RPMI7951 (cell line): Measurements from ENCODE around the gene PLCB1. TPM values are rescaled to one million over a fixed set of nuclear protein-coding genes. Genes with fewer than 3 reads are reported as not detected.

Experiments
- DNase-seq: peaks from one replicate; pipeline ENCODE4 v3.0.0-alpha.2; 2012; ENCODE audit warnings: low read depth
- total RNA-seq: library from RNA; depleted of rRNA; stranded (reverse); fragments of >200 nt; shearing (Covaris generic); gene quantifications from 2 replicates; pipeline ENCODE4 v1.2.3, GENCODE V29; 2014

Gene PLCB1
- total RNA-seq, 1 experiment from 2014 or later = 28.4 TPM

DNA sequence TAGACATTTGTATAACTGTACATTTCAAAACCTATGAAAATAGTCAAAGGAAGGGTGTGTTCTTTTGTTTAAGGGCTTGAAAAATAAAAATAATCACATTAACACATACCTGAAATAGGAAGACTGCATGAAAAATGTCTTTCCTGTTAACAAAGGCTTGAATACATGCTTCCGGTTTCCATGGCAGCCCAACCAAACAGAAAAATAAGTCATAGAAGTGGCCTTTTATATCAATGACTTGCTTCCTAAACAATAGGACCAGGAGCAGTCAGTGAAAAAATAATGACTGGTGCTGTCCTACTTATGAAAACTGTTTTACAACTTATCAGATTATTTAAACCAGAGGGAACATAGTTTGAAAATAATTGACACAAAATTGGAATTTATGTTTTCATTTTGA lies 524.3 kb downstream of the PLCB1 start:
- peak; percentile 33 for DNase-seq

DNA sequence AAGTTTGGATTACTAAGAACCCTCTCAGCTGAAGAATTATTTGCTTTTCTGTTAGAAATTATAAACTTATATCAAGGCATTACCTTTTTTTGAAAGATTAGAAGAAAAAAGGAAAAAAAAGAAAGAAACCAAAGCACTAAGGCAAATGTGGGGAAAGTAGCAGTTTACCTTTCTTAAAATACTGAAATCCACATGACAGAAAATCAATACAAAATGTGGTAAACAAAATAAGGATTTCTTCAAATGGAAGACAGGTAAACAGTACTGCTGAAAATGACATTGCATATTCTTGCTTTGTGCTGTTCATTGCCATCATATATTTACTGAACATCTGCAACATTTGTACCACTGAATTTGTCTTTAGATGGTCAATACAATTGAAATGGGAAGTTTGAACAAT lies 525.6 kb downstream of the PLCB1 start:
- DNase-seq = no peak

DNA sequence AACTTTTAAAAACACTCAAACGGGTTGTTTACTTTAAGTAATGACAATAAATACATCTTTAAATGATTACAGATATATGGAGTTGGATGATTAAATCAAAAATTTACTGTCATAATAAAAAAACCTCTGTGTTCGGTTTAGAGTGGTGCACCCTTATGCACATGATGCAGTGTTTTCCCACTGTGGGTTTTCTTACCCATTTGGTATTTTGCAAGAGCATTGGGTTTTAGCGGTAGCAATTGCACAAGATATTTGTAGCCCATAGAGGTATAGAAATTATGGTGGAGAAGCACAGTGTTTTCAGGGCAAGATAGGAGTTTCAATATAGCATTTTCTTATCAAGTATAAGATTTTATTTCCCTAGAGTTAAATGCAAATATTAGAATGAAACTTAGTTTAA lies 526.0 kb downstream of the PLCB1 start:
- no peak for DNase-seq

DNA sequence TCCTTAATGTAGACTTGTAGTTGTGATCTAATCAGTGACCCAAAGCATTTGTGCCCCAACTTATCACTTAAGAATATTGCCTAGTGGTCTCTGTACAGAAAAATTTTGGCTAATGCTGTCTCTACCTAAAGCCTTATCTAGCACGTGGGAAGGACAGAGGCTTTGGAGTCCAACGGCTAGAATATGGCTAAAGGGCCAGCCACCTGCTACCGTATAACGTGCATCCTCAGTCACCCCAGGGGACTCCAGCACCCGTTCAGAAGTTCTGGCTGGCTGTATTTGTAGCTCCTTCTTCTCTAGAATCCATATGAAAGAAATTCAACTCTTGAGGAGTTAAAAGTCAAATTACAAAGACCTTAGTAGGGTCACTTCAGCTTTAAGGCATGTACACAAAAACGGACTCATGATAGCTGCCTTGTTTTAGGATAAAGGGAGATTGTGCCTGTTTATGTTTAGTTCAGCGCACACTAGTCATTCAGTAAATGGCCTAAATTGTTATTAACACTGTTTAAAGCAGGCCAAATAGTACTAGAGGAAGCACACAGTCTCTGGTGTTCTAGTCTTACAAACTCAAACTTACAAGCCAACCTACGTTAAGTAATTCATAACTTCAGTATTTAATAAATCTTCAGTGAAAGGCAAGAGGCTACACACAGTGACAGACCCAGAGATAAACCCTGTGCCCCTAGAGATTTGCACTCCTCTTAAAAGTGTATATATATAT lies 529.3 kb downstream of the PLCB1 start:
- DNase-seq = no peak

DNA sequence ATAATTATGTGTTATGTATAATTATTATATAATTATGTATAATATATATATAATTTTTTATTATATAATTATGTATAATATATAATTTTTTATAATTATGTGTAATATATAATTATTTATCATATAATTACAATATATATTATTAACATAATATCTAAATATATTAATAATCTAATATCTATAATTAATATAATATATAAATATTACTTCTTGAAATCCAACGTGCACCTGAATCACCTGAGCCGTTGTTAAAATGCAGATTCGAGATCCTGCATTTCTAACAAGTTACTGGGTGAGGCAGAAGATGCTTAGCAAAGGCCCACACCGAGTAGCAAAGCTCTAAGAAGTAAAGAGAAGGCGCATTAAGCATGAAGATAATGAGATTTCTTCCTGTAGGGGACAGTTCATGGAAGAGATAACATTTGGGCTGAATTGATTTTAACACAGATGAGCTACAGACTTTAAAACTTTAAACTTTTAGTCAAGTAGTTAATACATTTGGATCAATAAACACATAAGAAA lies 530.4 kb downstream of the PLCB1 start:
- no peak for DNase-seq

DNA sequence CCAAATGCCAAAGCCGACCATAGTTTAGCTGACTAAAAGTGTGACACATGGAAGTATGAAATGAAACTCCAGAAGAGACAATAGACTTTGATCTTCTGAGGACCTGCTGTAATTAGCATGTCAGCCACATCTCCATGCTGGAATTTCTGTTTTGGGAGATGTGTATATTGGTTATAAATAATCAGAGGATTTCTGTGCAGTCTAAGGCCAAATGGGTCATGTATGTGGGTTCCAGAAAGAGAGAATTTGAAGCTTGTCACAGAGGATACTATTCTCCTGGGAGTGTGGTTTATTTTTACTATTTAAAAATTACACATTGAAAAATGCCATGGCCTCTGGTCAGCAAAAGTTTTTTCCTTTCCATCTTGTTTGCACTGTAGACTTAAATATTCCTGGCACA lies 531.4 kb downstream of the PLCB1 start:
- no peak for DNase-seq

DNA sequence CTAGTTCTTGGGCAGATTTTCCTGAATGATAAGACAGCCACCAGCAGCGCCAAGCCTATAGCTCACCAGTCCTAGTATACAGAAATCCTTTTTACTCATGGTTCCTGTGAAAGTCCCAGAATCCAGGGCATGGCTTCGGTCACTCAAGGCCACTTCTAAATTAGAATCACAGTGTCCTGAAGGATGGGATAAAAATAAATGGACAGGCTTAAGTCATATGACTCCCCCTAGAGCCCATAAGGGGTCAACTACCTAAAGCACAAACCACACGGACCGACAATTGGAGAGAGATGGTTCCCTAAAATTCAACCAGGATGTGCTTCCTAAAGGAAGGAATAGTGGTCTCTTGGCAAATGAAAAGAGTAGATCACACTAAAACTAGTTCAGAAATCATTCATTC lies 532.7 kb downstream of the PLCB1 start:
- DNase-seq = peak; percentile 37

DNA sequence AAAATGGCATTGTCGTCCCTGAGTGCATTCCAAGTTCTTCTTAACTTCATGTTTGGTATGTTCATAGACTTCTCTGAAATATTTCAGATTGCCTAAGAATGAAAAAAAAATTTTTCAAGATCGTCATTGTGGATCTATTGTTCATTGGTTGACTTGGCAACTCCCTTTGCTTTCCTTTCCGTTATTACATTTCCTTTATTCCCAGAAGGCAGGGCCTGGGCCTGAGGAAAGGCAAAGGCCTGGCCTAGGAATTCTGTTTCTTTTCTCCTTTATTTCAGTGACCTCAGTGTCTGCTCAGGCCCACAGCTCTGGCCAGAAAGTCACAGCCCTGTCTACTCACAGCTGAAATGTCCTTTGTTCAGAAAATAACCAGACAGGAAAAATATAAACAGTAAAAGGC lies 535.2 kb downstream of the PLCB1 start:
- DNase-seq = no peak

DNA sequence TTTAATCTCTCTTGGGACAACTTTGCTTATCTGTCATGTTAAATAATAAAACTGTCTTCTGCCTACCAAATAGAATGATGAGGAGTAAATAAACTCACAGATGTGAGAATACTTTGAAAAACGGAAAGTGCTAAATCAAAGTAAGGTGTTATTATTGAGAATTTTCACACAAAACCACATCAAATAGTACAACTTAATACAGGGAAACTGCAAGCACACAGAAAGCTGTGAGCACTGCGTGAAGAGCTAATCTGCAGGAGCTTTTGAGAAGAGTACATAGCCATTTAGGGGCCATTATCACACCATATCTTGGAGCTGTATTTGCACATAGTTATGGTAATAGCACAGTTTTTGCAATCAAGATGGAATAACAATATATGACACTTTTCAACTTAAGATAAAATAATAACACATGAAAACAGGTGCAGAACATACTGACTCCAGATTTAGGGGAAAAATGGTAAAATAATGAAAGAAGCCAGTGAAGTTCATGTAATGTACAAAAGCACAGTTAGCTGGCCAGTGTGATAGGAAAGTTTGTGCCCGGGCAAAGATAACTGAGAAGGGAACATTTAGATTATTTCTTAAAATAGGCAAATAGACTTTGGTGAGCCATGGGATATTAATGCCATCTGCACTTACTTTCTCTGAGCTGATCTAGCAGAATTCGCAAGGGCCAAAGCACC lies 538.3 kb downstream of the PLCB1 start:
- DNase-seq = no peak

DNA sequence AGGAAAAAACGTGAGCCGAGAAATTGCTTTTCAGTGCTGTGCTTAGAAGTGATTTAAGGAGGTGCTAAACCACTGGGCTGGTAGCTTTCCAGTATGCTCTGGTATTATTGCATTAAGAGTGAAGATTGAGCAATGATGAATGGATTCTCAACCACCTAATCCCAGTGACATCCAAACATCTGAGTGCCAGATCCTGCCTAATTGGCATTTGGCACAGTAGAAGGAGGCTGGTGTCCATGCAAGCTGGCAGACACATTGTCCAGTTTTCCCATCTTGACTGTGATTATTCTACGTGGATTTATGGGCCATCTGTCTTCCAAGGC lies 538.8 kb downstream of the PLCB1 start:
- DNase-seq = peak; percentile 31

DNA sequence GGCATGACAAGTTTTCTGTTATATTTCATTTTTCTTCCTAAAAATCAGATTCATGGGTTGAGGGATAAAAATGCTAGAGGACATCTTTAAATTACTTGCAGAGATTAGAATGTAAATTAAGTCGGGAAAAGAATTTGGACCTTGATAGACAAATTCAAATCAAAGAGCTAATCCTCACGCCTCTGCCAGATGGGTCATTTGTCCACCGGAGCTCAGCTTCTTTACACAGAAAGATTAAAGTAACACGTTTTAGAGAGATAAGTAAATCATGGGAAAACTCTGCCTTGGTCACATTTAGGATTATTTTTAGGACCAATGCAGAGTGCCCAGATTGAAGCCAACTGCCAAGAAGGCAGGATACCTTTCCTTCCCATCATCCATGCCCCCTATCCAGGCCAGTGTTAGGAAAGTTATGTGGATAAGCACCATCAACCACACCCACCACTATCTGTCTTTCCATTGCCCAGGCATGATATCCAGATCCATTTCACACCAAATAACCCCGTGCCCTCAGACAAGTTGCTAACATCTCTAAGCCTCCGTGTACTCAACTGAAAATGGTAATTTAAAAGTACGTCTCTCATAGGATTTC lies 539.4 kb downstream of the PLCB1 start:
- DNase-seq = no peak

DNA sequence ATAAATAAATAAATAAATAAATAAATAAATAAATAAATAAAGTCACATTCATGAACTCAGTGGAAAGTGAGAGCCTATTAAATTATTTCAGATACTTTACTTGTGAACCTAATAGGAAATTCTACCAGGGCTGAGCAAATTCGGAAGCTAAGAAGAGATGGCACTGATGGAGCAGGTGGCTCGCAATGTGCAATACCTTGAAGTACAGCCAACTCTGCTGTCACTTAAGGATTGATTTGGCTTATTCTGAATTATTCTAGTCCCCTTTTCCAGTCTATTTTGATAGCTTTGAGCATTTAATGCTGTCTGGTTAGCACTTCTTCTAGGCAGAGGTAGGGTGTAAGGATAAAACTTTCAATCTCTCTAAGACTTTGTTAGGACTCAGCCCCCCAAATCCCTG lies 541.0 kb downstream of the PLCB1 start:
- DNase-seq = no peak

DNA sequence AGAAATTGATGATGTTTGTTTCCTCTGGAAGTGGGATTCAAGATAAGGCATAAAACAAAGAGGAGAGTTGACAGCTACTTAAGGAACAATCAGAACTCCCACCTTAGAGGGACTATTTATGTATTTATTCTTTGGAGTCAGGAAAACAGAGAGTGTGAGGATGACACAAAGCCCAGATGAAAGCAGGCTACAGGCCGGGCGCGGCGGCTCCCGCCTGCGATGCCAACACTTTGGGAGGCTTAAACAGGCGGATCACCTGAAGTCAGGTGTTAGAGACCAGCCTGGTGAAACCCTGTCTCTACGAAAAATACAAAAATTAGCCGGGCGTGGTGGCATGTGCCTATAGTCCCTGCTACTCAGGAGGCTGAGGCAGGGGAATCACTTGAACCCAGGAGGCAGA lies 543.8 kb downstream of the PLCB1 start:
- no peak for DNase-seq

DNA sequence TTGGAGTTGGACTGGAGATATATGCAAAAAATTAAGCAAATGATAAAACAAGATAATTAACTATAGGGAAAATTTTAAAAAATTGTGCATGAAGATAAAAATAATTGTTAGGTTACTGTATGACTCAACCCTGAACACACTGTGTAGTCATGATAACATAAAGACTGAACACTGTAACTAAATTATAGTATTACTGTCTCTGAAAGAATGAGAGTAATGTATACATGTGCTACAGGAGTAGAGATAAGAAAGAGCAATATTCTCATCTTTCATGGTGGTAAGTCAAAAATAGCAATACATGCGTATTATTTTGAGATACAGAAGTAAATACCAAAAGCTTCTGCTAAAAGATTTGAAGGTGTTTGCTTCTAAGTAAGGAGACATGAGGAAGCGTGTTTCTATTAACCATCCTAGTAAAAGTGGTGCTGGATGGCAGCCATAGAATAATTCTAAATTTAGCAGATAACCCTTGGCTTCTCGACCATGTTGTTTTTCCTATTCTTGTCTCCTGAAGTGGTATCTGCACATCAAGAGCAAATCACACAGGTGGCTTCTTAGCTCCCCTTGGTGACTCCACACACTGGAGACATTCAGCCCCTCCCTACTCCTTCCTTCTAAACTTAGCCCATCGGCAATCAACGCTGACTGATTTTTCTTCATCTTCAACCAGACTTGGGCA lies 546.2 kb downstream of the PLCB1 start:
- no peak for DNase-seq

DNA sequence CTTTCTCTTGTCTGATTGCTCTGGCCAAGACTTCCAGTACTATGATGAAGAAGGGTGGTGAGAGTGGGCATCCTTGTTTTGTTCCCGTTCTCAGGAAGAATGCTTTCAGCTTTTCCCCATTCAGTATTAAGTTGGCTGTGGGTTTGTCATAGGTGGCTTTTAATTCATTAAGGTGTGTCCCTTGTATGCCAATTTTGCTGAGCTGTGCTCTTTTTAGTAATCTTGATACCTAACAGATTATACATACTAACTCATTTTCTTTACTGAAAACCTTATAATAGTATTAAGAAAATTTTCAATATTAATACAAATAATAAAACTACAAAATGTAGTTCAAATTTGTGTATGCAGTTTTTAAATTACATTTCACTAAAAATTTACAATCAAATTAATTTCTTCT lies 557.3 kb downstream of the PLCB1 start:
- no peak for DNase-seq

DNA sequence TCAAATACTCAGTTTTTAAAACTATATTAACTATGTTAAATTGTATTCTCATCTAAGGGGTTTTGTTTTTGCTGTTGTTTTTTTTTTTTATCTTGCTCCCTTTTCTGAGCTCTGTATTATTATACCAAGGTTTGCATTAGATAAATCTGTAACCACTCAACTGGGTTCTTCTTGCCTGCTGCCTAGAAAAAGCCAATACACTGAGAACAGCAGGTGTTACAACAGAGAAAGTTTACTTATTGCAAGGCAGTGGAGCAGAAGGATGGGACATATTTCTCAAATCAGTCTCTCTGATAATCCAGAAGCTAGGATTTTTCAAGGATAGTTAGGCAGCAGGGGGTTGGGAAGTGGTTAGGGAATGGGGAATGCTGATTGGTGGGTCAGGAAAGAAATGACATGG lies 558.0 kb downstream of the PLCB1 start:
- no peak for DNase-seq

DNA sequence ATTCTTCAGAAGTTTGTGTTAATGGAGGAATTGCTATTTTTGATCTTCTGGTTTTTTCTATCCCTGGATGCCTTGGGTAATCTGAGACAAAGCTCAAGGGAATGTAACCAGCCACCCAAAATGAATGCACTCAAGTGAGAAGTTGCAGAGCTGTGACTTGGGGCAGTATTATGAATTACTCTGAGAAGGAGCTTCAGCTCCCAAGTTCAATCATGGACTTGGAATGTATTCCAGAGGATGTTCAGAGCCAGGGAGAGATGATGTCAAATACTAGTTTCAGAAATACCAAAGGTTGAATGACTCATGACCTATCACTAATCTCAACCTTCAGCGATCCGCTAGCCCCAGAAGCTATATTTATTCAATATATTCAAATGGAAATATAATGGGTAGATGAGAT lies 561.6 kb downstream of the PLCB1 start:
- peak; percentile 62 for DNase-seq

DNA sequence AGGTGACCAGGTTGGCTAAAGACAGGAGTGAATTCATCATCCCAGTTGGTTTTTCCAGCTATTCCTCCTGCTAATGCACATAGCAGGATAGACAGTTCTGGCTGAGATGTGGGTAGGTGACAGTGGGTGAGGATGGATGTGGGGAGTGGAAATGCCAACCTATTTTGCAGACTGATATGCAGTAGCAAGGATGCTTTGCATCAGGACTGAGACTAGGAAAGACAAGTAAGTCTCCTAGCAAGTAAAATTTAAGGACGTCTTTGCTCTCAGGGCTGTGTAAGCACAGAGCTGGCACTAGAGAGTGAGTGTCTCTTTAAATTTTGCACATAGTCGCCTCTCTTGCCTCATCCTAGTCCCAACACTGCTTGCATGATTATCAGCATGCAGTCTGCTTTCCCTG lies 568.7 kb downstream of the PLCB1 start:
- DNase-seq = no peak

DNA sequence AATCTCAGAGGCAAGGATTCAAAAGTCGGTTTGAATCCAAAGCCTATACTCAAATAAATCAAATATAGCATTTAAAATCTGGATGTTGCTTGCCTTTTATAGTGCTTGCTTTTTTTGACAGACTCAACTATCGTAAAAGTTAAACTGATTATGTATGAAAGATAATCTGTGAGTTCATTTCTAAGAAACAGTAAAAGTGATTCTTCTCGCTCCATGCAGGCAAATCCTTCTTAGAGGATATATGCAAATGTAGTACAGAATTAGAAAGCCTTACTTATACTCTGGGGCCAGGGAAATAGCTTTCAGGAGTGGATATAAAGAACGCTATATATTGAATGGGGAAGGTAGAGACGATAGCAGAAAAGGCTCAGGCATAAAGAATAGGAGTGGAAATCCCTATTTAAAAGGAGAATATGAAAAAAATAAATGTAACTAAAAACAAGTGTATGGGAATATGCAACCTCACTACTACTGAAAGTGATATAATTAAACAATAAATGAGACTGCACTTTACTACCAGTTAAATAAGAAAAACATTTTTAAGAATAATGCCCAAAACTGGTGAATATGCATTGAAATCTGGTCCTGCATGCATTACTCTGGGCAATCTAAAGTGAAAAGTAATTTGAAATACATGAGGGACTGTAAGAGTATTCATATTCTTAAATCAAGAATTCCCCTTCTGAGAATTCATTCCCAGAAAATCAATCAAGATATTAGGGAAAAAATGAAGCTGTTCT lies 575.1 kb downstream of the PLCB1 start:
- no peak for DNase-seq

DNA sequence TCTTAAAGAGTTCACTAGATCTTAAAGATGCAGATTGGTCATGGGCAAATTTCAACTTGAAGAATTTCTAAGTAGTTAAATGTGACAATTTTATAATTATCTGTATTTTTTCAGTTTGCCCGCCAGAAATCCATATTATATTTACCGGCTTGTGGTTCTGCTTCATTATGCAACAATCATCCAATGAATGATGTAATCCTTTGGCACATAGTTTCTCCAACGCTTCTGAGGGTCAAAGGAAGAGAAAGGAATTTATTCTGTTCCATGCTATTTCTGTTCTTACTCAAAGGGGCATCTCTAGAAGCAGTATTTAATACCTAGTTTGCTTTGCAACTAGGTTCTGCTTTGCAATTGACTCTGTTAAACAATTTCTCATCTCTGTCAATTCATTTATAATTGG lies 577.6 kb downstream of the PLCB1 start:
- no peak for DNase-seq

DNA sequence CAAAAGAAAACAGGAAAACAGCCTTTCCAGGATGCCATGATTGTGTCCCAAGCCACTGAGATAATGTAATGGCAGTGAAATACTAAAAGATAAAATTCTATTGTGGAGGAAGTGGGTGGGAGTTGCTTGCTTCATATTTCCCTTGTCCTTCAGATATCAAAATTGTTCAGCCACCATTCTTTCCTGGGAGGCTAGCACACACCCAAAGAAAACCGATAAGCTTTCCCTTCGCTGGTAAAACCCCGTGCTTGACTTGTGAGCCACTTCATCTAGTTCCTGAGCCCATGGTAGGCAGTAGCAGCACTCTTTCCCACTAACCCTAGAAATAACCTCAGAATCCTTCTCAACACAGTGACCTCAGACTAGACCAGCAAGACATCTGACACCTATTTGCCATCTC lies 579.4 kb downstream of the PLCB1 start:
- DNase-seq = no peak

DNA sequence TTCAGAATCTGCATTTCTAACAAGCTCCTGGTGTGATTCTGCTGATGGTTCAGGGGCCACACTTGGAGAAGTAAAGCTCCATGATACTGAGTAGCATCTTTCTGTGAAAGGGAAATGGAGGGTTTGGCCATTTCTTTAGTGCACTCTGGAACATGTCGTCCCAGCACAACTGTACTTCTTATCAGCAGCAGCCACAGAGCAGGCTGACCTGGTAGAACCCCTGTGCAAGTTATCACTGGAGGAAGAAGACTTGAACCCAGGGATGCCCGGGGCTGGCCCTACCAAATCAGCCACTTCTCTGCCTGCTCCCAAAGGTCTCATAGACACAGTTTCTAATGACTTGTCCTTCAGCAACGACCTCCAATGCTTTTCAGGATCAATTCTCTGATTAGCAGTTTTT lies 582.1 kb downstream of the PLCB1 start:
- no peak for DNase-seq
